HG02678 (cell line): ENCODE results near the gene PXK.
"Not testable (repeated sequence)": the region's sequence is repeated elsewhere in the genome, so short reads cannot be mapped to it uniquely, and the experiment has no call there.

ENCODE experiments used
- ATAC-seq: cut with Tn5 transposase; IDR thresholded peaks from one replicate; pipeline ENCODE4 v1.9.1; 2021; ENCODE audit warnings: mild to moderate bottlenecking, moderate library complexity; ENCODE audit not compliant: unreplicated experiment

PXK gene

GRCh38 chr3:58332575-58333188, at the start of gene PXK:
Gene PXK (plus strand): TSS chr3:58332892. CDS start chr3:58332989, 97 bp downstream.
- peak; percentile 87 for ATAC-seq

- no peak for ATAC-seq
These were observed 47.4 kb upstream of the PXK start for GRCh38 chr3:58285334-58285733.

GRCh38 chr3:58287354-58287753, 45.3 kb upstream of the PXK start:
- ATAC-seq: no peak

GRCh38 chr3:58288011-58288728, 44.5 kb upstream of the PXK start:
- ATAC-seq: no peak

DNA sequence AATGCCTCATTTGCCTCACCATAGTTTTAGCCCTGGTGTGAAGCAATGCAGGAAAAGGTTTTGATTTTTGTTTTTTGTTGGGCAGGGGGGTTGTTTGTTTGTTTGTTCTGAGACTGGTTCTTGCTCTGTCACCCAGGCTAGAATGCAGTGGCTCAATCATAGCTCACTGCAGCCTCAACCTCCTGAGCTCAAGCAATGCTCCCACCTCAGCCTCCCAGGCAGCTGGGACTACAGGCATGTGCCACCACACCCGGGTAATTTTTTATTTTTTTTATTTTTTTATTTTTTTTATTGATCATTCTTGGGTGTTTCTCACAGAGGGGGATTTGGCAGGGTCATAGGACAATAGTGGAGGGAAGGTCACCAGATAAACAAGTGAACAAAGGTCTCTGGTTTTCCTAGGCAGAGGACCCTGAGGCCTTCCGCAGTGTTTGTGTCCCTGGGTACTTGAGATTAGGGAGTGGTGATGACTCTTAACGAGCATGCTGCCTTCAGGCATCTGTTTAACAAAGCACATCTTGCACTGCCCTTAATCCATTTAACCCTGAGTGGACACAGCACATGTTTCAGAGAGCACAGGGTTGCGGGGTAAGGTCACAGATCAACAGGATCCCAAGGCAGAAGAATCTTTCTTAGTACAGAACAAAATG, 43.6 kb upstream of the PXK start:
- ATAC-seq: not testable (repeated sequence)

- ATAC-seq: not testable (repeated sequence)
These were observed 42.2 kb upstream of the PXK start for GRCh38 chr3:58290446-58290845.

GRCh38 chr3:58291671-58292338, 40.9 kb upstream of the PXK start:
- no peak for ATAC-seq

DNA sequence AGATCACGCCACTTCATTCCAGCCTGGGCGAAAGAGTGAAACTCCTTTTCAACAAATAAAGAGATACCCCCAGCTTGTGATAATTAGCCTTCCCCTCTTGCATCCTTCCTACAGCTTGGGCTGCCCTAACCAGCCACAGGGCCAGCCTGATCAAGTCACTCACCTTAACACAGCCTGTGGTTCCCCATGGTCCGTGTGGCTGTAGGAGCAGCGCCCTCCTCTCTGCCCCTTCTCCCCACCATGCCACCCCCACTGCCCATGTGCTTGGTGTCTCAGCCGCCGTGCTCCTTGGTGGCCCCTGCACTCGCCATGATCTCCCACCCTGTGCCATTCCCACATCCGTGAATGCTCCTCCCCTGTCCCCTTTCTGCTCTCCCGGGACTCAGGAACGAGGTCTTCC, 39.8 kb upstream of the PXK start:
- no peak for ATAC-seq

GRCh38 chr3:58293516-58293915, 39.2 kb upstream of the PXK start:
- no peak for ATAC-seq

- ATAC-seq: no peak
These were observed 36.4 kb upstream of the PXK start for GRCh38 chr3:58296269-58296668.

DNA sequence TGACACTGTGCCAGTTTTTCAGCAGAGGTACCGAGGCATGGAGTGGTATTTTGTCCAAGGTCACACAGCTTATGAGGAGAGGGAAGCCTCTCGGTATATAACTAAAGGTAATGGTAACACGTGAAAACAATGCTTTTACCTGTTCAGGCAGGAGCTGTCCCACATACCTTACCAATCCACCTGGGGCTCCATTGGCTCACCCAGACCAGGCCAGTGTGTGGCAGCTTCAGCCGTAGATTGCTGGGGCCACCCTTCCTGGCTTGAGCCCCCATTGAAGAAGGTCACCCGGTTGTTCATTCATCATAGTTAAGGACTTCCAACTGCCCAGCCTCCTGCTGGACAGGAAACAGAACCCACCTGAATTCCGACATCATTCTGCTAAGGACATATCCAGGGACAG, 35.8 kb upstream of the PXK start:
- ATAC-seq: no peak

- no peak for ATAC-seq
These were observed 34.5 kb upstream of the PXK start for GRCh38 chr3:58298190-58298589.

- no peak for ATAC-seq
These were observed 33.6 kb upstream of the PXK start for GRCh38 chr3:58299075-58299474.

DNA sequence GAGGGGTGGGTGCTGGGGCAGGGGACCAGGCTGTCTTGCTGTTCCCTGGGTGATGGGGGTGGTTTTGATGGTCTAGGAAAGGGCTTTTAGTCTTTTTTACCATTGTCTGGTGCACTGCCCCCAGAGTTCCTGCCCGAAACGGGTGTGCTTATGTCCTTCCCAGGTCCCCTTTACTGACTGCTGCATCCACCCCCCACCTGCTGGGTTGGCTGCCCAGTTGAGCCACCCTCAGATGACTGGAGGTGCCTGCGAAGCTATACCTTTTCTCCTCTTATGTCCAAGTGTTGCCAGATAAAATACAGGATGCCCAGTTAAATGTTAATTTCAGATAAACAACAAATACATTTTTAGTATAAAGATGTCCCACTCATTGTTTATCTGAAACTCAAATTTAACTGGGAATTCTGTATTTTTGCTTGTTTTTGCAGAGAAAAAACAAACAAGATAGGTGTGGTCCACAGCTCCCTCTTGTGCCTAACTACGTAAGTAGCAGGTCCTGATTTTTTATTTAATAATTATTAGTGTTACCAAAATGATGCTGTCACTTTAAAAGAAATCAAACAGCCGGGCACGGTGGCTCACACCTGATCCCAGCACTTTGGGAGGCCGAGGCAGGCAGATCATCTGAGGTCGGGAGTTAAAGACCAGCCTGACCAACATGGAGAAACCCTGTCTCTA, 32.7 kb upstream of the PXK start:
- ATAC-seq: no peak

DNA sequence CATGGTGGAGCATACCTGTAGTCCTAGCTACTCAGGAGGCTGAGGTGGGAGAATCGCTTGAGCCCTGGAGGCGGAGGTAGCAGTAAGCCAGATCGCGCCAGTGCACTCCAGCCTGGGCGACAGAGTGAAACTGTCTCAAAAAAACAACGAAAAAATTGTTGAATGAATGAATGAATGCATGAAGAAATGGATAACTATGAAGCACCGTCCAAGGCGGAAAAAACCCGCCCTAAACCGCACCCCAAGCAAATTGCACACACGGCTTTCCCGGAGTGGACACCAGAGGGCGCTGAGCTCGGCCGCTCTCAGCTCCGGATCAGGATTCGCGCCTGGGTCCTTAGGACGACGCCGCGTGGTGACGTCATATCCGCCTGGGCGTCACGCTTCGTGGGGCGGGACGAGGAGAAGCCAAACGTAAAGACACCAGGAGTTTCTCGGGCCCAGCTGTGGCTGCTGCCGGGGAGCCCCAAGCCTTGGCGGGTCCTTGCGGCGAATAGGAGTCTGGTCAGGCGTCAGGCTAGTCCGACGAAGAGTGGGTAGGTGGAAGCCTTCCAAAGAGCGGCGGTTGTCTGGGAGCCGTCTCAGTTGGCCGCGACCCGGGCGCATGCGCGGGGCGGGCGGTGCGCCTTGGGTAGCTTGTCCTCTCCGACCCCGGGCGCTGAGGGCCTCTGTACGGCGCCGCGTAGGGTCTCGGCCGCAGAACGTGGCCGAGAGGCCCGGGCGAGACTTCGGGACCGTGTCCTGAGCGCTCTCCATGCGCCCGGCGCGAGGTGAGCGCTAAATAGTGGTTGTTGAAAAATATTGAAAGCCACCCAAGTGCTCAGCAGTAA, 26.6 kb upstream of the PXK start, which contains the start of the genes HTD2 and RPP14:
Gene HTD2, plus strand, starts transcription at position 639 of the 830 bp plus-strand sequence. CDS start 11,094 bp downstream, outside the sequence.
Gene RPP14, plus strand, starts transcription at position 364 of the 830 bp plus-strand sequence. CDS start 4,085 bp downstream, outside the sequence.
- ATAC-seq: peak; percentile 91

GRCh38 chr3:58307639-58308215, 25.0 kb upstream of the PXK start:
- no peak for ATAC-seq

DNA sequence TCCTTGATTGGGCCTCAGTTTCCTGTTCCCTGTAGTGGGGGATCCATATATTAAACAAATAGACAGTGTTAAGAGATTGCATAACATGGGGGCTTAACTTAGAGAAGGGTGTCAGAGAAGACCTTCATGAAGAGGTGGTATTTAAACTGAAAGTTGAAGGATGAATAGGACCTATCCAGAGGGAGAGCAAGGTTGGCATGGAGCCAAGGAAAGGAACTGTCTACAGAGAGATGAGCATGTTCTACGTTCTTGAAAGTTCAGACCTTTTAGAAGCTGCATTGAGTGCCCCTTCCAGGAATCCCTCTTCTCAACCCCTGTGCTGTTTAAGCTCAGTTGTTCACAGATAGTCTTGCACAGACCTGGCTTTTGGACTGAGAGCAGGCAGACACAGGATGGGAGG, 24.0 kb upstream of the PXK start:
- ATAC-seq: no peak

DNA sequence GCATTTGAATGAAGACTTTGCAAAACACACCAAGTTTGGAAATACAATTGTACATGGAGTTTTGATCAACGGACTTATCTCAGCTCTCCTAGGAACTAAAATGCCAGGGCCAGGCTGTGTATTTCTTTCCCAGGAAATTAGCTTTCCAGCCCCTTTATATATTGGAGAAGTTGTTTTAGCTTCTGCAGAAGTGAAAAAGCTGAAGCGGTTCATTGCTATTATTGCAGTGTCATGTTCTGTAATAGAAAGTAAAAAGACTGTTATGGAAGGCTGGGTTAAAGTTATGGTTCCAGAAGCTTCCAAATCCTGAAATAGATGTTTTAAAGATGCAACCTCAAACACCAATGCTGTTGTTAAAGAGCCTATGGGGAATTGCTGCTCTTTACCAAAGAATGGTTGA, 14.9 kb upstream of the PXK start:
- no peak for ATAC-seq

GRCh38 chr3:58321791-58322190, 10.9 kb upstream of the PXK start:
- ATAC-seq: no peak

- no peak for ATAC-seq
These were observed 9.9 kb upstream of the PXK start for GRCh38 chr3:58322793-58323192.
